HG03064 (cell line): ENCODE data around the gene ZNF821.
"Not testable (repeated sequence)": the region's sequence is repeated elsewhere in the genome, so short reads cannot be mapped to it uniquely, and the experiment has no call there.

Source experiments
- ATAC-seq: cut with Tn5 transposase; IDR thresholded peaks from one replicate; pipeline ENCODE4 v1.9.1; 2021; ENCODE audit warnings: low read depth; ENCODE audit not compliant: unreplicated experiment

Gene ZNF821

DNA sequence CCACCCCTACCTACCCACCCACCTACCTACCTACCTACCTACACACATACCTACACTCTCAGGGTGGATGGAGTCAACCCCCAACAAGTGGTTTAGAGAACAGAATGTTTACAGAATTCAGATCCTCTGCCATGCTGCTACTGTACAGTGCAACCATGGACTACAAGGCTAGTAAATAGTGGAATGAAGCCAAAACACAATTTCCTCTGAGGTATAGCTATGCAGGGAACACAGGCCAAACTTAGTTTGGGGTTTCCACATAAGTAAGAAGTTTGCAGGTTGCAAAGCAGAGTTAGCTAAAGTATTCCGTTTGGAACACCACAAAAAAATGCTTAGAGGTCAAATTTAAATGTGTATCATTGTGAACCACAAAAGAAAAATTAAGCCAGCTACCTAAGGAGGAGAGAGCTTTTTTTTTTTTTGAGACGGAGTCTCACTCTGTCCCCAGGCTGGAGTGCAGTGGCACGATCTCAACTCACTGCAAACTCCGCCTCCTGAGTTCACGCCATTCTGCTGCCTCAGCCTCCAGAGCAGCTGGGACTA, 72.7 kb downstream of the ZNF821 start:
- ATAC-seq: no peak

DNA sequence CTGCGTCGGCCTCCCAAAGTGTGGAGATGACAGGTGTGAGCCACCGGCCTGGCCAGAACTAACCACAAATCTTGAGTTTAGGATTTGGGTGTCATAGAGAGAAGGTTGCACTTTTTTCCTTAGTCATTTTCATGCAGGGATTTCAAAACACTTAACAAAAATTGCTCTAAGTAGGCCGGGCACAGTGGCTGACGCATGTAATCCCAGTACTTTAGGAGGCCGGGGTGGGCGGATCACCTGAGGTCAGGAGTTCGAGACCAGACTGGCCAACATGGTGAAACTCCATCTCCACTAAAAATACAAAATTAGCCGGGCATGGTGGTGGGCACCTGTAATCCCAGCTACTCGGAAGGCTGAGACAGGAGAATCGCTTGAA, 73.8 kb downstream of the ZNF821 start:
- not testable (repeated sequence) for ATAC-seq
